ENCODE data around the gene XAGE5.
"Not testable (repeated sequence)": the region's sequence is repeated elsewhere in the genome, so short reads cannot be mapped to it uniquely, and the experiment has no call there.

Gene XAGE5

GRCh38 chrX:52811065-52811625 lies at the start of gene XAGE5:
Gene XAGE5, plus strand, starts transcription at chrX:52811287. Its CDS starts 1,280 bp downstream, at chrX:52812567.
- no peak for TF ChIP-seq CTCF (IDR thresholded peaks at IDR 0.05; ENCODE audit: low read depth, low read length)
- DNase-seq (ENCODE audit: extremely low read depth, low read depth): no peak

- not testable (repeated sequence) for DNase-seq (ENCODE audit: extremely low read depth, low read depth)
Measured at GRCh38 chrX:52765983-52766382, 45.1 kb upstream of the XAGE5 start.

GRCh38 chrX:52773504-52773903 lies 37.6 kb upstream of the XAGE5 start:
- not testable (repeated sequence) for DNase-seq (ENCODE audit: extremely low read depth, low read depth)

- not testable (repeated sequence) for DNase-seq (ENCODE audit: extremely low read depth, low read depth)
Measured at GRCh38 chrX:52797327-52797726, 13.8 kb upstream of the XAGE5 start, which contains the start of gene SPANXN5. Gene SPANXN5, minus strand, starts transcription at chrX:52797427. Its CDS starts 79 bp downstream, at chrX:52797348.

- not testable (repeated sequence) for DNase-seq (ENCODE audit: extremely low read depth, low read depth)
Measured at GRCh38 chrX:52804876-52805275, 6.2 kb upstream of the XAGE5 start.

- no peak for DNase-seq (ENCODE audit: extremely low read depth, low read depth)
- TF ChIP-seq CTCF (IDR thresholded peaks at IDR 0.05; ENCODE audit: low read depth, low read length): no peak
Measured at GRCh38 chrX:52819788-52820187, 8.7 kb downstream of the XAGE5 start.

GRCh38 chrX:52821079-52821760 lies 10.1 kb downstream of the XAGE5 start:
- DNase-seq (ENCODE audit: extremely low read depth, low read depth): no peak
- no peak for TF ChIP-seq CTCF (IDR thresholded peaks at IDR 0.05; ENCODE audit: low read depth, low read length)

- no peak for TF ChIP-seq CTCF (IDR thresholded peaks at IDR 0.05; ENCODE audit: low read depth, low read length)
- no peak for DNase-seq (ENCODE audit: extremely low read depth, low read depth)
Measured at GRCh38 chrX:52824608-52825007, 13.5 kb downstream of the XAGE5 start.

- no peak for TF ChIP-seq CTCF (IDR thresholded peaks at IDR 0.05; ENCODE audit: low read depth, low read length)
- no peak for DNase-seq (ENCODE audit: extremely low read depth, low read depth)
Measured at GRCh38 chrX:52830551-52830950, 19.5 kb downstream of the XAGE5 start.

Data from AG09319 (cell line).